H1 (cell line): ENCODE measurements around the gene DND1. TPM values are rescaled to one million over a fixed set of nuclear protein-coding genes. Genes with fewer than 3 reads are reported as not detected.

Experiments
- BRCA1 ChIP-seq: IDR thresholded peaks from 2 replicates; pipeline ENCODE4 v1.6.1; 2012; ENCODE audit warnings: low read depth, low read length, improper control_type of control experiment
- CTBP2 ChIP-seq: IDR thresholded peaks from 2 replicates; pipeline ENCODE4 v1.7.0; 2011; ENCODE audit warnings: borderline replicate concordance, mild to moderate bottlenecking, moderate library complexity, mixed read lengths, low read length; ENCODE audit not compliant: insufficient read depth, insufficient read length
- EGR1 ChIP-seq: IDR thresholded peaks from 2 replicates; pipeline ENCODE4 v1.6.1; 2011; ENCODE audit warnings: low read depth, low read length, borderline replicate concordance
- JUN ChIP-seq: IDR thresholded peaks from 2 replicates; pipeline ENCODE4 v1.6.1; 2011; ENCODE audit warnings: low read depth, mild to moderate bottlenecking, improper control_type of control experiment, low read length
- SIN3A ChIP-seq, 2 experiments: IDR thresholded peaks in 1 of 2; conservative IDR thresholded peaks in 1 of 2; 2 replicates each; pipeline ENCODE4 v1.6.1; 2011 to 2012; ENCODE audit warnings: low read length in 2 of 2, improper control_type of control experiment in 1 of 2, low read depth in 1 of 2, mild to moderate bottlenecking in 1 of 2
- SIX5 ChIP-seq: IDR thresholded peaks from 2 replicates; pipeline ENCODE4 v1.6.1; 2011; ENCODE audit warnings: mild to moderate bottlenecking, low read depth, low read length
- SP1 ChIP-seq: IDR thresholded peaks from 2 replicates; pipeline ENCODE4 v1.6.1; 2011; ENCODE audit warnings: low read depth, low read length
- USF2 ChIP-seq: IDR thresholded peaks from 2 replicates; pipeline ENCODE4 v1.6.1; 2011; ENCODE audit warnings: low read length, improper control_type of control experiment
- polyA plus RNA-seq, 7 experiments: library from polyadenylated mRNA; depleted of rRNA in 3 of 7; stranded (reverse) in 5 of 7; unstranded in 2 of 7; fragments of >200 nt in 5 of 7; fragments of 200-250 nt in 2 of 7; gene quantifications; 1 replicate in 5 of 7; 2 replicates in 1 of 7; 4 replicates in 1 of 7; pipeline versions ENCODE4 v1.2.1 to v1.2.3, GENCODE V29; 2011 to 2013; ENCODE audit warnings: missing spikeins in 2 of 7, mixed read lengths in 2 of 7
- total RNA-seq: library from RNA; stranded (reverse); fragmentation: NEBNext Ultra II Directional; extraction: Animal tissue kit (Norgen Biotek cat#: 25700); gene quantifications from 2 replicates; pipeline ENCODE4 v1.2.1, GENCODE V29; 2021

The DND1 gene
- total and polyA plus RNA-seq, 2 of the 8 experiments (the other 6 are each of a cell fraction or from before 2014, with no cell fraction given) = 0.41 to 2.1 TPM

- TF ChIP-seq SIX5 (no peak), EGR1 (no peak), CTBP2 (no peak), USF2 (no peak), SP1 (no peak), JUN (no peak), SIN3A (conservative IDR thresholded peaks at IDR 0.05 in 1 of 2, IDR thresholded peaks at IDR 0.05 in 1 of 2; ENCODE audit: low read depth in 1 of 2, low read length in 2 of 2) (no peak), BRCA1 (no peak)
Observed at GRCh38 chr5:140658870-140659269, 14.5 kb downstream of the DND1 start (continued).
